C4-2B (cell line): ENCODE data around the gene DPEP3.

Experiments used
- ZFX ChIP-seq: fragments of 450-650 bp; IDR thresholded peaks from 2 replicates; pipeline ENCODE4 v1.6.1; 2017
- TF ChIP-seq, protein P1 (sequence below): fragments of 450-650 bp; conservative IDR thresholded peaks from 2 replicates; pipeline ENCODE4 v1.5.1; 2017; ENCODE audit warnings: mild to moderate bottlenecking

- no peak for TF ChIP-seq ZFX
- TF ChIP-seq, protein P1, sequence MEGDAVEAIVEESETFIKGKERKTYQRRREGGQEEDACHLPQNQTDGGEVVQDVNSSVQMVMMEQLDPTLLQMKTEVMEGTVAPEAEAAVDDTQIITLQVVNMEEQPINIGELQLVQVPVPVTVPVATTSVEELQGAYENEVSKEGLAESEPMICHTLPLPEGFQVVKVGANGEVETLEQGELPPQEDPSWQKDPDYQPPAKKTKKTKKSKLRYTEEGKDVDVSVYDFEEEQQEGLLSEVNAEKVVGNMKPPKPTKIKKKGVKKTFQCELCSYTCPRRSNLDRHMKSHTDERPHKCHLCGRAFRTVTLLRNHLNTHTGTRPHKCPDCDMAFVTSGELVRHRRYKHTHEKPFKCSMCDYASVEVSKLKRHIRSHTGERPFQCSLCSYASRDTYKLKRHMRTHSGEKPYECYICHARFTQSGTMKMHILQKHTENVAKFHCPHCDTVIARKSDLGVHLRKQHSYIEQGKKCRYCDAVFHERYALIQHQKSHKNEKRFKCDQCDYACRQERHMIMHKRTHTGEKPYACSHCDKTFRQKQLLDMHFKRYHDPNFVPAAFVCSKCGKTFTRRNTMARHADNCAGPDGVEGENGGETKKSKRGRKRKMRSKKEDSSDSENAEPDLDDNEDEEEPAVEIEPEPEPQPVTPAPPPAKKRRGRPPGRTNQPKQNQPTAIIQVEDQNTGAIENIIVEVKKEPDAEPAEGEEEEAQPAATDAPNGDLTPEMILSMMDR = no peak
Measured at GRCh38 chr16:68000450-68000849, 20.2 kb upstream of the DPEP3 start.
